ENCODE data around the gene LRRK1. TPM values are rescaled to one million over a fixed set of nuclear protein-coding genes. Genes with fewer than 3 reads are reported as not detected.

The LRRK1 gene
- total RNA-seq, 4 donors from 2014 or later = 5.7 to 12.0 (median 10.0) TPM

GRCh38 chr15:101105059-101105891 is 186.1 kb downstream of the LRRK1 start:
- 64 to 89% methylated on average over 3 to 7 of the region's 7 CpGs for WGBS, 2 donors
- Histone ChIP-seq H3K27ac (no peak overlapping the region), H3K9me3 (no peaks in the 10 kb centered on the region), H3K4me3 (no peak overlapping the region), H3K4me1 (peaks cover 0 to 6% (median 0%) of the 10 kb centered on the region in 3 donors), H3K36me3 (no peaks in the 10 kb centered on the region), H3K27me3 (no peaks in the 10 kb centered on the region)
- intact Hi-C loops (cut with DNase I) = no loop called here
- TF ChIP-seq CTCF (IDR thresholded peaks at IDR 0.05) = no peak
- no peak for TF ChIP-seq POLR2A (IDR thresholded peaks at IDR 0.05)
- DNase-seq = no peak

GRCh38 chr15:101107101-101107500 is 187.9 kb downstream of the LRRK1 start:
- H3K27me3 ChIP-seq = no peaks in the 10 kb centered on the region
- TF ChIP-seq CTCF (IDR thresholded peaks at IDR 0.05) = no peak
- TF ChIP-seq POLR2A (IDR thresholded peaks at IDR 0.05) = no peak
- WGBS, 2 donors = 81 to 82% methylated on average over 7 of the region's 7 CpGs
- no peaks in the 10 kb centered on the region for H3K36me3 ChIP-seq
- H3K4me3 ChIP-seq = no peak overlapping the region
- H3K4me1 ChIP-seq = peaks cover 0 to 8% (median 0%) of the 10 kb centered on the region in 3 donors
- intact Hi-C loops (cut with DNase I) = no loop called here
- no peak overlapping the region for H3K27ac ChIP-seq
- no peaks in the 10 kb centered on the region for H3K9me3 ChIP-seq
- DNase-seq = no peak

- WGBS, 2 donors = 78 to 83% methylated on average over 6 of the region's 6 CpGs
- H3K36me3 ChIP-seq = no peaks in the 10 kb centered on the region
- peaks cover 0 to 16% (median 6%) of the 10 kb centered on the region in 3 donors for H3K4me1 ChIP-seq
- H3K27me3 ChIP-seq = no peaks in the 10 kb centered on the region
- H3K4me3 ChIP-seq = no peak overlapping the region
- no peak for DNase-seq
- intact Hi-C loops (cut with DNase I) = no loop called here
- no peaks in the 10 kb centered on the region for H3K9me3 ChIP-seq
- TF ChIP-seq CTCF (IDR thresholded peaks at IDR 0.05) (no peak), POLR2A (IDR thresholded peaks at IDR 0.05) (no peak)
- H3K27ac ChIP-seq = no peak overlapping the region
Measured at GRCh38 chr15:101107625-101108460, 188.7 kb downstream of the LRRK1 start.

GRCh38 chr15:101108461-101108775 is 189.3 kb downstream of the LRRK1 start:
- TF ChIP-seq POLR2A (IDR thresholded peaks at IDR 0.05) = no peak
- TF ChIP-seq CTCF (IDR thresholded peaks at IDR 0.05) = no peak
- Histone ChIP-seq H3K27ac (no peak overlapping the region), H3K9me3 (no peaks in the 10 kb centered on the region), H3K4me1 (peaks cover 0 to 21% (median 9%) of the 10 kb centered on the region in 3 donors), H3K36me3 (no peaks in the 10 kb centered on the region), H3K27me3 (no peaks in the 10 kb centered on the region), H3K4me3 (no peak overlapping the region)
- no peak for DNase-seq
- intact Hi-C loops (cut with DNase I) = no loop called here
- WGBS, 2 donors = 89 to 100% methylated on average over 1 to 6 of the region's 10 CpGs

GRCh38 chr15:101108791-101109190 is 189.6 kb downstream of the LRRK1 start:
- WGBS, 2 donors = 97 to 98% methylated on average over 7 of the region's 7 CpGs
- TF ChIP-seq CTCF (IDR thresholded peaks at IDR 0.05) = no peak
- TF ChIP-seq POLR2A (IDR thresholded peaks at IDR 0.05) = no peak
- Histone ChIP-seq H3K27me3 (no peaks in the 10 kb centered on the region), H3K9me3 (no peaks in the 10 kb centered on the region), H3K27ac (no peak overlapping the region), H3K4me3 (no peak overlapping the region), H3K36me3 (no peaks in the 10 kb centered on the region), H3K4me1 (peaks cover 0 to 22% (median 9%) of the 10 kb centered on the region in 3 donors)
- intact Hi-C loops (cut with DNase I) = no loop called here
- DNase-seq = no peak

All from esophagus squamous epithelium (tissue), 5 donors.